WTC11 (cell line): ENCODE measurements around the gene ZWINT. TPM values are rescaled to one million over a fixed set of nuclear protein-coding genes. Genes with fewer than 3 reads are reported as not detected.

Experiments used
- ATAC-seq: fragments of 200-7000 bp; cut with Tn5 transposase; 2 replicates; pipeline ENCODE4 v1.10.0; 2021; ENCODE audit warnings: mild to moderate bottlenecking, moderate library complexity
- CTCF ChIA-PET: fragments of 300-600 bp; sonication (Branson Sonifier 250); formaldehyde crosslinking; loops from one replicate; lab custom pipeline; 2021; ENCODE audit warnings: antibody characterized with exemption; lab: Charles Lee
- POLR2A ChIA-PET: fragments of 350-600 bp; sonication (Branson Sonifier 250); formaldehyde crosslinking; loops from one replicate; lab custom pipeline; 2021; ENCODE audit warnings: antibody characterized with exemption; lab: Charles Lee
- DNase-seq: peaks from one replicate; pipeline ENCODE4 v3.0.0; 2021; ENCODE audit warnings: low spot score
- H3K27ac Mint-ChIP-seq: 2 replicates; pipeline ENCODE4 v1.8.0; 2021; ENCODE audit warnings: mixed read lengths
- H3K27me3 Mint-ChIP-seq: 2 replicates; pipeline ENCODE4 v1.8.0; 2021; ENCODE audit warnings: low read depth, mild to moderate bottlenecking, moderate library complexity, mixed read lengths
- H3K36me3 Mint-ChIP-seq: 2 replicates; pipeline ENCODE4 v1.8.0; 2021; ENCODE audit warnings: mixed read lengths
- H3K4me1 Mint-ChIP-seq: 2 replicates; pipeline ENCODE4 v1.8.0; 2022; ENCODE audit warnings: mixed read lengths
- H3K4me3 Mint-ChIP-seq: 2 replicates; pipeline ENCODE4 v1.8.0; 2021; ENCODE audit warnings: mild to moderate bottlenecking, moderate library complexity, mixed read lengths
- H3K9me3 Mint-ChIP-seq: 2 replicates; pipeline ENCODE4 v1.8.0; 2021; ENCODE audit warnings: mixed read lengths
- FOXJ3 ChIP-seq: sonication (generic); formaldehyde crosslinking; IDR thresholded peaks from 2 replicates; pipeline ENCODE4 v1.9.0; 2021; ENCODE audit warnings: missing genetic modification reagents, mild to moderate bottlenecking, borderline replicate concordance
- IRF2 ChIP-seq: sonication (generic); formaldehyde crosslinking; IDR thresholded peaks from 2 replicates; pipeline ENCODE4 v1.8.0; 2022; ENCODE audit warnings: low read depth, missing genetic modification reagents, borderline replicate concordance
- NR1H2 ChIP-seq: sonication (generic); formaldehyde crosslinking; IDR thresholded peaks from 2 replicates; pipeline ENCODE4 v1.9.0; 2021; ENCODE audit warnings: mild to moderate bottlenecking, moderate library complexity, missing genetic modification reagents
- PRRX2 ChIP-seq: fragments of 250-450 bp; sonication (Bioruptor Pico); IDR thresholded peaks from 2 replicates; pipeline ENCODE4 v1.8.0; 2021; ENCODE audit warnings: mild to moderate bottlenecking
- RELA ChIP-seq: sonication (generic); formaldehyde crosslinking; IDR thresholded peaks from 2 replicates; pipeline ENCODE4 v1.8.1; 2022; ENCODE audit warnings: missing genetic modification reagents, mild to moderate bottlenecking, borderline replicate concordance
- SMAD3 ChIP-seq: sonication (generic); formaldehyde crosslinking; IDR thresholded peaks from 2 replicates; pipeline ENCODE4 v1.8.0; 2022; ENCODE audit warnings: missing genetic modification reagents, mild to moderate bottlenecking, borderline replicate concordance
- SMAD4 ChIP-seq: sonication (generic); formaldehyde crosslinking; IDR thresholded peaks from 2 replicates; pipeline ENCODE4 v1.8.0; 2022; ENCODE audit warnings: mild to moderate bottlenecking, missing genetic modification reagents
- ZBTB21 ChIP-seq: sonication (generic); formaldehyde crosslinking; IDR thresholded peaks from 2 replicates; pipeline ENCODE4 v1.8.1; 2023; ENCODE audit warnings: mild to moderate bottlenecking, missing genetic modification reagents, borderline replicate concordance
- ZNF232 ChIP-seq: sonication (generic); formaldehyde crosslinking; IDR thresholded peaks from 2 replicates; pipeline ENCODE4 v1.8.0; 2022; ENCODE audit warnings: mild to moderate bottlenecking, missing genetic modification reagents
- ZNF263 ChIP-seq: sonication (generic); formaldehyde crosslinking; IDR thresholded peaks from 2 replicates; pipeline ENCODE4 v1.8.1; 2022; ENCODE audit warnings: low read depth, mild to moderate bottlenecking, moderate library complexity, missing genetic modification reagents
- ZNF416 ChIP-seq: fragments of 250-450 bp; sonication (Bioruptor Pico); IDR thresholded peaks from 2 replicates; pipeline ENCODE4 v1.9.0; 2021; ENCODE audit warnings: mild to moderate bottlenecking, inconsistent platforms
- ZNF423 ChIP-seq: fragments of 250-450 bp; sonication (Bioruptor Pico); IDR thresholded peaks from 2 replicates; pipeline ENCODE4 v2.1.2; 2022; ENCODE audit warnings: mild to moderate bottlenecking, moderate library complexity
- total RNA-seq: library from RNA; stranded (reverse); gene quantifications from 3 replicates; pipeline ENCODE4 v1.2.3, GENCODE V29; 2021
- TF ChIP-seq, protein P1 (sequence below): fragments of 250-450 bp; sonication (Bioruptor Pico); IDR thresholded peaks from 2 replicates; pipeline ENCODE4 v1.8.0; 2021; ENCODE audit warnings: mild to moderate bottlenecking
- TF ChIP-seq, protein P2 (sequence below): sonication (generic); formaldehyde crosslinking; IDR thresholded peaks from 2 replicates; pipeline ENCODE4 v1.8.0; 2022; ENCODE audit warnings: mild to moderate bottlenecking, missing genetic modification reagents
- TF ChIP-seq, protein P3 (sequence below): sonication (generic); formaldehyde crosslinking; IDR thresholded peaks from 2 replicates; pipeline ENCODE4 v1.8.0; 2022; ENCODE audit warnings: mild to moderate bottlenecking, missing genetic modification reagents
- TF ChIP-seq, protein P4 (sequence below): sonication (generic); formaldehyde crosslinking; IDR thresholded peaks from 2 replicates; pipeline ENCODE4 v1.8.0; 2022; ENCODE audit warnings: missing genetic modification reagents
- TF ChIP-seq, protein P5 (sequence below): sonication (generic); formaldehyde crosslinking; IDR thresholded peaks from 2 replicates; pipeline ENCODE4 v1.8.0; 2022; ENCODE audit warnings: mild to moderate bottlenecking, missing genetic modification reagents
- TF ChIP-seq, protein P6 (sequence below): sonication (generic); formaldehyde crosslinking; IDR thresholded peaks from 2 replicates; pipeline ENCODE4 v1.8.1; 2023; ENCODE audit warnings: mild to moderate bottlenecking, missing genetic modification reagents, moderate library complexity

ZWINT gene
- total RNA-seq, 1 experiment from 2014 or later, result 67.8 TPM

DNA sequence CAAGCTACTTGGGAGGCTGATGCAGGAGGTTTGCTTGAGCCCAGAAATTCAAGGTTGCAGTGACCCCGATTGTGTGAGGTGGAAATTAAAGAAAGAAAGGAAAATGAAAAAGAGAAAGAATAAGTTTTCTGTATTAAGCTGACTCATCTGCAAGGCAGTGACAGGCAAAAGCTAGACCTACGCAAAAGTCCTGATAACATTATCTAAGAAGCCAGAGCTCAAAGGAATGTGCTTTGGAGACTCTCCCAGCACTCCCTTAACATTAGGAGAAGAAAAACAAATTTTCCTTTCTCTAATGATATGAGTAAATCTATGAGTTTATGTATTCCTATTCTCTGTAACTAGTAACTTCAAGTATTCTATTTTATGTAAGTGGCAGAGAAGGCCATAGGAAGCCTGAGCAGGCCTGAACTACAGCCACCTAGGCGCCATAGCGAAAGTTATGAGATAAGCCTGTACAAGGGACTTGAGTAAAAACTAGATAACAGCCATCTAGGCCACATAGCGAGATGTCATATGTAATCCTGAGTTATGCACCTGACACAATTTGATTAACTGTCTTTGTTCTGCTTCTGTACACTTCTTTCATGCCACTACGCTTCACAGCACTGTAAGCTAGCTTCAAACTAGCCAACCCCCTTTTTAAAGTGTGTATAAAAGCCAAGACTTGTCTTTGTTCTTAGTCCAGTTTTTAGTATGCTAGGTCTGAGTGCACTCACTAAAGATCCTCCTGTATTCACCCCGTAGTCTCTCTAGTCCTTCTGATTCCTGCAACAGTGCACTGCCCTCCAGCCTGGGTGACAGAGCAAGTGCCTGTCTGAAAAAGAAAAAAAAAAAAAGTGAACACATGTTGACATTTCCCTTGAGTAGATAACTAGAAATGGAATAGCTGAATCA lies 9.4 kb upstream of the ZWINT start (continued):
- TF ChIP-seq PRRX2 (CRISPR knock-in tag), result no peak
- no peak for TF ChIP-seq ZNF416
- no peak for TF ChIP-seq ZNF263 (CRISPR knock-in tag)

DNA sequence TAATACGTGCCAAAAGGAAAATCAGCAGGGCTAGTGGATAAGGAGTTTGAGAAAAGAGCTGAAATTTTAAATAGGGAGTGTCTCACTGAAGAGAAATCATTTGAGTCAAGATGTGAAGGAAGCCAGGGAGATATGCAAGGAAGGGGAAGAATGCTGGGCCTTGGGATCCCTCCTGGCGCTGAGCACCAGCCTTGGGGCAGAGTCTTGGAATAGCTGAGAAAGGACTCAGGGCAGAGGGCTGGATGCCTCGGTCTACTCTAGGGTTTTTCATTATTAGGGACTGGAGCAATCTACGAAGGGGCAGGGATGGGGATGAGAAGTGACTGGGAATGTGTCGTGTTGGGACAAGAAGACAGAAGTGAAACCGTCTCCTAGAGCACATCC lies 484 bp downstream of the ZWINT start:
- peaks cover 31% of the 10 kb centered on the region for H3K36me3 Mint-ChIP-seq
- peaks cover 15% of the 10 kb centered on the region for H3K4me1 Mint-ChIP-seq
- H3K27ac Mint-ChIP-seq, result peak overlapping the region; percentile 93
- no peaks in the 10 kb centered on the region; the same call in 1 of the 2 replicates for H3K27me3 Mint-ChIP-seq
- peak overlapping the region; percentile 100 for H3K4me3 Mint-ChIP-seq
- TF ChIP-seq, protein P1, sequence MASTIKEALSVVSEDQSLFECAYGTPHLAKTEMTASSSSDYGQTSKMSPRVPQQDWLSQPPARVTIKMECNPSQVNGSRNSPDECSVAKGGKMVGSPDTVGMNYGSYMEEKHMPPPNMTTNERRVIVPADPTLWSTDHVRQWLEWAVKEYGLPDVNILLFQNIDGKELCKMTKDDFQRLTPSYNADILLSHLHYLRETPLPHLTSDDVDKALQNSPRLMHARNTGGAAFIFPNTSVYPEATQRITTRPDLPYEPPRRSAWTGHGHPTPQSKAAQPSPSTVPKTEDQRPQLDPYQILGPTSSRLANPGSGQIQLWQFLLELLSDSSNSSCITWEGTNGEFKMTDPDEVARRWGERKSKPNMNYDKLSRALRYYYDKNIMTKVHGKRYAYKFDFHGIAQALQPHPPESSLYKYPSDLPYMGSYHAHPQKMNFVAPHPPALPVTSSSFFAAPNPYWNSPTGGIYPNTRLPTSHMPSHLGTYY (CRISPR knock-in tag), result no peak
- TF ChIP-seq ZBTB21 (CRISPR knock-in tag) (no peak), RELA (CRISPR knock-in tag) (no peak), SMAD4 (CRISPR knock-in tag) (no peak), ZNF232 (CRISPR knock-in tag) (no peak)
- TF ChIP-seq, protein P2, sequence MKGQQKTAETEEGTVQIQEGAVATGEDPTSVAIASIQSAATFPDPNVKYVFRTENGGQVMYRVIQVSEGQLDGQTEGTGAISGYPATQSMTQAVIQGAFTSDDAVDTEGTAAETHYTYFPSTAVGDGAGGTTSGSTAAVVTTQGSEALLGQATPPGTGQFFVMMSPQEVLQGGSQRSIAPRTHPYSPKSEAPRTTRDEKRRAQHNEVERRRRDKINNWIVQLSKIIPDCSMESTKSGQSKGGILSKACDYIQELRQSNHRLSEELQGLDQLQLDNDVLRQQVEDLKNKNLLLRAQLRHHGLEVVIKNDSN (CRISPR knock-in tag), result no peak
- ATAC-seq, result no peak
- DNase-seq, result no peak
- POLR2A ChIA-PET, result interaction anchor here (1.5 kb wide), 1 partner anchor 9 kb away, joined by 4 read pairs; no protein-coding TSS in a partner anchor
- CTCF ChIA-PET, result interaction anchor here (1.5 kb wide), 1 partner anchor 9 kb away, joined by 7 read pairs; no protein-coding TSS in a partner anchor
- no peaks in the 10 kb centered on the region for H3K9me3 Mint-ChIP-seq

DNA sequence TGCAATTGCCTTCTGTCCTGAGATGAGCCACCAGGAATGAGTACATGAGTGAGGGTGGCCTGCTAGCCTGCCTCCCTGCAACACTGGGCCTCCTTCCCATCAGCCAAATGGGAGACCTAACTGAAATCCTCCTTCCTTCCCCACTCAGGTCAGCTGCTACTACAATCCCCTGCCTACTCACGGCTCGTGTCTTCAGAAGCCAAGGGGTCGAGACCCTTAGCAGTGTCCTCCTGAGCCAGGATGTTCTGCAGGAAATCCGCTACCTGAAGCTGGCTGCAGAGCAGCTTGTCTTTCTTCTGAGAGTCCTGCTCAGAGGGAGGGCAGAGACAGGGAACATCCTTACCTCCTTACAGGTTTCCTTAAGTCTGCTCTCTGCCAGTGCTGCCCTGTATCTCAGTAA lies 1.2 kb downstream of the ZWINT start:
- Mint-ChIP-seq H3K4me1 (peaks cover 15% of the 10 kb centered on the region), H3K27ac (no peak overlapping the region), H3K4me3 (peak overlapping the region; percentile 100), H3K27me3 (no peaks in the 10 kb centered on the region; the same call in 1 of the 2 replicates), H3K36me3 (peaks cover 34% of the 10 kb centered on the region), H3K9me3 (no peaks in the 10 kb centered on the region)
- TF ChIP-seq, protein P3, sequence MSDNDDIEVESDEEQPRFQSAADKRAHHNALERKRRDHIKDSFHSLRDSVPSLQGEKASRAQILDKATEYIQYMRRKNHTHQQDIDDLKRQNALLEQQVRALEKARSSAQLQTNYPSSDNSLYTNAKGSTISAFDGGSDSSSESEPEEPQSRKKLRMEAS (CRISPR knock-in tag), result no peak
- TF ChIP-seq, protein P4, sequence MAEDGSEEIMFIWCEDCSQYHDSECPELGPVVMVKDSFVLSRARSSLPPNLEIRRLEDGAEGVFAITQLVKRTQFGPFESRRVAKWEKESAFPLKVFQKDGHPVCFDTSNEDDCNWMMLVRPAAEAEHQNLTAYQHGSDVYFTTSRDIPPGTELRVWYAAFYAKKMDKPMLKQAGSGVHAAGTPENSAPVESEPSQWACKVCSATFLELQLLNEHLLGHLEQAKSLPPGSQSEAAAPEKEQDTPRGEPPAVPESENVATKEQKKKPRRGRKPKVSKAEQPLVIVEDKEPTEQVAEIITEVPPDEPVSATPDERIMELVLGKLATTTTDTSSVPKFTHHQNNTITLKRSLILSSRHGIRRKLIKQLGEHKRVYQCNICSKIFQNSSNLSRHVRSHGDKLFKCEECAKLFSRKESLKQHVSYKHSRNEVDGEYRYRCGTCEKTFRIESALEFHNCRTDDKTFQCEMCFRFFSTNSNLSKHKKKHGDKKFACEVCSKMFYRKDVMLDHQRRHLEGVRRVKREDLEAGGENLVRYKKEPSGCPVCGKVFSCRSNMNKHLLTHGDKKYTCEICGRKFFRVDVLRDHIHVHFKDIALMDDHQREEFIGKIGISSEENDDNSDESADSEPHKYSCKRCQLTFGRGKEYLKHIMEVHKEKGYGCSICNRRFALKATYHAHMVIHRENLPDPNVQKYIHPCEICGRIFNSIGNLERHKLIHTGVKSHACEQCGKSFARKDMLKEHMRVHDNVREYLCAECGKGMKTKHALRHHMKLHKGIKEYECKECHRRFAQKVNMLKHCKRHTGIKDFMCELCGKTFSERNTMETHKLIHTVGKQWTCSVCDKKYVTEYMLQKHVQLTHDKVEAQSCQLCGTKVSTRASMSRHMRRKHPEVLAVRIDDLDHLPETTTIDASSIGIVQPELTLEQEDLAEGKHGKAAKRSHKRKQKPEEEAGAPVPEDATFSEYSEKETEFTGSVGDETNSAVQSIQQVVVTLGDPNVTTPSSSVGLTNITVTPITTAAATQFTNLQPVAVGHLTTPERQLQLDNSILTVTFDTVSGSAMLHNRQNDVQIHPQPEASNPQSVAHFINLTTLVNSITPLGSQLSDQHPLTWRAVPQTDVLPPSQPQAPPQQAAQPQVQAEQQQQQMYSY (CRISPR knock-in tag), result no peak
- TF ChIP-seq FOXJ3 (no peak), NR1H2 (CRISPR knock-in tag) (no peak), IRF2 (CRISPR knock-in tag) (no peak), SMAD3 (CRISPR knock-in tag) (no peak), ZNF423 (no peak)
- TF ChIP-seq, protein P5, sequence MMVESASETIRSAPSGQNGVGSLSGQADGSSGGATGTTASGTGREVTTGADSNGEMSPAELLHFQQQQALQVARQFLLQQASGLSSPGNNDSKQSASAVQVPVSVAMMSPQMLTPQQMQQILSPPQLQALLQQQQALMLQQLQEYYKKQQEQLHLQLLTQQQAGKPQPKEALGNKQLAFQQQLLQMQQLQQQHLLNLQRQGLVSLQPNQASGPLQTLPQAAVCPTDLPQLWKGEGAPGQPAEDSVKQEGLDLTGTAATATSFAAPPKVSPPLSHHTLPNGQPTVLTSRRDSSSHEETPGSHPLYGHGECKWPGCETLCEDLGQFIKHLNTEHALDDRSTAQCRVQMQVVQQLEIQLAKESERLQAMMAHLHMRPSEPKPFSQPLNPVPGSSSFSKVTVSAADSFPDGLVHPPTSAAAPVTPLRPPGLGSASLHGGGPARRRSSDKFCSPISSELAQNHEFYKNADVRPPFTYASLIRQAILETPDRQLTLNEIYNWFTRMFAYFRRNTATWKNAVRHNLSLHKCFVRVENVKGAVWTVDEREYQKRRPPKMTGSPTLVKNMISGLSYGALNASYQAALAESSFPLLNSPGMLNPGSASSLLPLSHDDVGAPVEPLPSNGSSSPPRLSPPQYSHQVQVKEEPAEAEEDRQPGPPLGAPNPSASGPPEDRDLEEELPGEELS (CRISPR knock-in tag), result 0 out of 2 replicates have a peak, but pooled peaks have one; percentile 20
- TF ChIP-seq, protein P6, sequence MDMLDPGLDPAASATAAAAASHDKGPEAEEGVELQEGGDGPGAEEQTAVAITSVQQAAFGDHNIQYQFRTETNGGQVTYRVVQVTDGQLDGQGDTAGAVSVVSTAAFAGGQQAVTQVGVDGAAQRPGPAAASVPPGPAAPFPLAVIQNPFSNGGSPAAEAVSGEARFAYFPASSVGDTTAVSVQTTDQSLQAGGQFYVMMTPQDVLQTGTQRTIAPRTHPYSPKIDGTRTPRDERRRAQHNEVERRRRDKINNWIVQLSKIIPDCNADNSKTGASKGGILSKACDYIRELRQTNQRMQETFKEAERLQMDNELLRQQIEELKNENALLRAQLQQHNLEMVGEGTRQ (CRISPR knock-in tag), result no peak
- ATAC-seq (no peak), DNase-seq (no peak)
- POLR2A ChIA-PET, result no interaction called here
- CTCF ChIA-PET, result no interaction called here
